NOMO-1 (cell line): Measurements from ENCODE around the gene TUSC1.
"Not testable (repeated sequence)": the region's sequence is repeated elsewhere in the genome, so short reads cannot be mapped to it uniquely, and the experiment has no call there.

Experiments
- DNase-seq, 2 experiments: peaks; one replicate each; lab custom pipeline; 2025; ENCODE audit not compliant: unreplicated experiment in 2 of 2; lab: John Stamatoyannopoulos, UW

The TUSC1 gene

DNA sequence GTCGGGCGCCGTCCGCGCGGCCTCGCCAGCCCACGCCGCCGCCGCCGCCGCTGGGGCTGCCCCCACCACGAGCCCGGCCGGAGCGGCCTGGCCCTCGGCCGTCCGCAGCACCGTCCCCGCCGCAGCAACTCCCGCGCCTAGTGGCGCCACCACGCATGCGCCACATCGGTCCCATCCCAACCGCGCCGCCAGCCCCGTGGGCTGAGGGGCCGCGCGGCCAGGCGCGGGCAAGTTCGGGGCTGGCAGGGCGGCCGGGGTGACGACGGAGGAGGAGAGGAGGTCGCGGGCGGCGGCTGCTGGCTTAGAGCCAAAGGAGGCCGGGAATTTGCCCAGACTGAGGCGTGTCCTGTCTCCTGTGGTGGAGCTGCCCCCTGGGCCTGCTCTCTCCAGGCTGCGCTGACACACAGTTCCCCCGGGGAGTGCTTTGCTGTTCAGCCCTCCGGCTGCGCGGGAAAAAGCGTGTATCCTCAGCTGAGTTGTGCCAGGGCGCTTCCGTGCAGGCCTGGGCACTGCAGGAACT, at the start of gene TUSC1:
Gene TUSC1, minus strand, starts transcription at position 298 of the 520 bp plus-strand sequence. Its CDS starts 132 bp downstream, at position 166.
- no peak for DNase-seq

GRCh38 chr9:25726871-25727410, 48.7 kb upstream of the TUSC1 start:
- no peak for DNase-seq

- DNase-seq = no peak
These were observed 46.2 kb upstream of the TUSC1 start for GRCh38 chr9:25724424-25724823.

DNA sequence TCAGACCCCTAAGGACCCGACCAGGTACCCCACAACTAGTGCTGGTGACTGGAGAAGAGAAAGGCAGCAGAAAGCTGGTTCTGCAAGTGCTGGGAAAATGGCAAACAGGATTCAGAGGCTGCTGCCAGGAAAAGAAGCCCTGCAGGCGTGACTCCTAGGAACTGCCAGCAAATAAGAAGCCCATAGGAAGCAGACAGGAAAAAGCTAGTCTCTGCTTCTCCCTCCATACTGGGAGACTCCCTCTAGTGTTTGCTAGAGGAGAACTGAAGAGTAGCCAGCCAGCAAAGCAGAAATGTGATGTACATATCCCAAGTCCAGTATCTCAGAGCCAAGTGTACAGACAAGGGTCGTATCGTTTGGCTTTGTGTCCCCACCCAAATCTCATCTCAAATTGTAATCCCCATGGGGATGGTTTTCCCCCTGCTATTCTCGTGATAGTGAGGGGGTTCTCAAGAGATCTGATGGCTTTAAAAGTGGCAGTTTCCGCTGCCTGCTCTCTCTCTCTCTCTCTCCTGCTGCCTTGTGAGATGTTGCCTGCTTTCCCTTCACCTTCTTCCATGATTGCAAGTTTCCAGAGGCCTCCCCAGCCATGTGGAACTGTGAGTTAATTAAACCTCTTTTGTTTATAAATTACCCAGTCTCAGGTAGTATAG, 38.1 kb upstream of the TUSC1 start:
- no peak for DNase-seq

- DNase-seq = no peak
These were observed 31.7 kb upstream of the TUSC1 start for GRCh38 chr9:25709941-25710340.

DNA sequence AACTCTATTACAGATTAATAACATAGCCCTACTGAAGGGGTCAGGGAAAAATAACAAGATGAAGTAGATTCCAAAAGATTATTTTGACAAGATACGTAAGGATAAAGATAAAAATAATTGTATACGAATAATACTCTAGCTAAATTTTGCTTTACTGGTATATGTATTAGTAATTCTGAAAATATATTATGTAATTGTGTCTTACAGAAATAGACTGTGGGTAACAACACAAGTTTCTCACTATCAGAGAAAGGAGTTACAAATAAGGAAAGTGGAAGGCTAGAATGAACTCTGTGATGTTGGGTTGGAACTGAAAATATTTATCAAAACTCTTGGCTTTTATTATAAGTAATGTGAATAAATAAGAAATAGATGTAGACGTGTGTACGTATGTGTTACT, 26.6 kb upstream of the TUSC1 start:
- no peak for DNase-seq

- no peak for DNase-seq
These were observed 25.6 kb upstream of the TUSC1 start for GRCh38 chr9:25703701-25704357.

- DNase-seq = no peak
These were observed 24.3 kb upstream of the TUSC1 start for GRCh38 chr9:25702536-25702935.

DNA sequence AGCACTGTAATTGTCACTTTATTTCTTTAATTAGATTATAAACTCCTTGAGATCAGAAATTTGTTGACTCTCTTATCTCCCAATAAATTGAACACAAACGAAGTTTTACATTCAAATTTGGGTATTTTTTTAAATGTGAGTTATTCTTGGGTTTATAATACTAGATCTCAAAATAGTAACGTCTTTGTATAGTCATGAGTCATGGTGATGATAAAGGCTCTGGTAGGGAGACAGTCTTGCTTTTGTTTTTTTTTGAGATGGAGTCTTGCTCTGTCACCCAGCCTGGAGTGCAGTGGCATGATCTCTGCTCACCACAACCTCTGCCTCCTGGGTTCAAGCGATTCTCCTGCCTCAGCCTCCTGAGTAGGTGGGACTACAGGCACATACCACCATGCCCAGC, 22.7 kb upstream of the TUSC1 start:
- not testable (repeated sequence) for DNase-seq

- no peak for DNase-seq
These were observed 22.2 kb upstream of the TUSC1 start for GRCh38 chr9:25700430-25700829.

DNA sequence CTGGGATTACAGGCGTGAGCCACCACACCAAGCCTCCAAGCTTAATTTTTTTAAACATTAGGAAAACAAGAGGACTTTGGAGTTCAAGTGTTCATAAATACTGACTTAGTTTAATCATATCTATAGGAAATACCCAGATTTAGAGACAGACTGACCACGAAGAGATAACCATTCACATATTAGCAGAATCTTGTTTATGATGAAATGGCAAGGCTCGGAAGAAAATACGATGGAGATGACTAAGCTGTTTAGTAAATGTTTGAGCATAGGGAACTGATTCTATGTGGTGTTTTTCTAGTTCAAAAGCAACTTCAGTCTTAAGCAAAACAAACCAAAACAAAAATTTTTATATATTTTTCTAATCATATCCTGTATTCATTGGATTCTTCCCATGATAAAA, 13.5 kb upstream of the TUSC1 start:
- no peak for DNase-seq

GRCh38 chr9:25684321-25684720, 6.1 kb upstream of the TUSC1 start:
- no peak for DNase-seq

- DNase-seq = no peak
These were observed 3.0 kb upstream of the TUSC1 start for GRCh38 chr9:25681266-25681665.

GRCh38 chr9:25678846-25679360, 659 bp upstream of the TUSC1 start:
- no peak for DNase-seq

GRCh38 chr9:25677301-25678146, 720 bp downstream of the TUSC1 start:
- DNase-seq = no peak

DNA sequence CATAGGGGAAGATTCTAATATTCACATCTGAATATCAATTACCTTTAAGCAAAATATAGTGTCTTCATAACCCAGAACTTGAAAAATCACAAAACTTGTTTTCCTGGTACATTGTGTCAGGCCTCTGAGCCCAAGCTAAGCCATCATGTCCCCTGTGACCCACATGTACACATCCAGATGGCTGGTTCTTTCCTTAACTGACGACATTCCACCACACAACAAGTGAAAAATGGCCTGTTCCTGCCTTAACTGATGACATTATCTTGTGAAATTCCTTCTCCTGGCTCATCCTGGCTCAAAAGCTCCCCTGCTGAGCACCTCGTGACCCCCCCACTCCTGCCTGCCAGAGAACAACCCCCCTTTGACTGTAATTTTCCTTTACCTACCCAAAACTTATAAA, 2.4 kb downstream of the TUSC1 start:
- DNase-seq = not testable (repeated sequence)

GRCh38 chr9:25658571-25658970, 19.7 kb downstream of the TUSC1 start:
- DNase-seq = no peak

GRCh38 chr9:25654417-25654816, 23.8 kb downstream of the TUSC1 start:
- DNase-seq = no peak

- DNase-seq = no peak
These were observed 30.1 kb downstream of the TUSC1 start for GRCh38 chr9:25648116-25648515.

- no peak for DNase-seq
These were observed 42.2 kb downstream of the TUSC1 start for GRCh38 chr9:25636026-25636425.

DNA sequence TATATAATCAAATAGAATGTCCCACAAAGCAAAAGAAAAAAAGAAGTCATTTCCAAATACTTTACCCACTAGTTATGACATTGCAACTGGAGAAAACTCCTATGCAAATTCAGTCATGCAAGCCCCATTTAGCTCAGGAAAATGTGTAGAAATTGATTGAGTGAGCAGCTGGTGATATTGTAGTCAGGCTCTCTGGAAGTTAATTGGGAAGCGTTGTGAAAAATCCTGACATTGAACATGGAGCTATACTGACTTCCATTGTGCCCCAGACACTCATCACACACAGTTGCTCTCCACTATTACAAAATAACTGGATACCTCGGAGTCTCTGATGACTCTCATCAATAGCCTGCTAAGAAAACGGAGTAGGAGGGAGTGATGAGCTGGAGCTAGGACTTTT, 49.0 kb downstream of the TUSC1 start:
- DNase-seq = no peak
